PC-3 (cell line): Measurements from ENCODE around the gene KCNK18. TPM values are rescaled to one million over a fixed set of nuclear protein-coding genes. Genes with fewer than 3 reads are reported as not detected.
A peak's percentile ranks its signal among the peaks of the same experiment; 100 is the strongest.

Experiments
- ATAC-seq: fragments of 200-7000 bp; cut with Tn5 transposase; 2 replicates; pipeline ENCODE4 v1.9.1; 2020; ENCODE audit warnings: mild to moderate bottlenecking, moderate library complexity
- BruUV-seq: library from RNA; stranded (reverse); fragments of 400-500 nt; replicated peaks from 2 replicates; lab custom pipeline; 2021; lab: Mats Ljungman, UMichigan
- CTCF ChIA-PET: fragments of 300-600 bp; sonication (Branson Sonifier 250); formaldehyde crosslinking; loops from one replicate; lab custom pipeline; 2022; ENCODE audit warnings: antibody characterized with exemption; lab: Charles Lee
- POLR2A ChIA-PET: fragments of 300-600 bp; sonication (Branson Sonifier 250); formaldehyde crosslinking; loops from one replicate; lab custom pipeline; 2022; ENCODE audit warnings: antibody characterized with exemption; ENCODE audit not compliant: unreplicated experiment; lab: Charles Lee
- DNase-seq: peaks from one replicate; pipeline ENCODE4 v3.0.0-alpha.2; 2015
- H2AFZ ChIP-seq: fragments of 300-600 bp; sonication (generic); 2 replicates; pipeline ENCODE4 v1.6.0; 2016; ENCODE audit warnings: antibody characterized with exemption, low read length
- H3F3A ChIP-seq: fragments of 300-600 bp; sonication (generic); one replicate; pipeline ENCODE4 v1.6.0; 2017; ENCODE audit warnings: antibody characterized with exemption, low read length, control low read depth, mild to moderate bottlenecking; ENCODE audit not compliant: unreplicated experiment
- H3K27ac ChIP-seq: fragments of 300-600 bp; sonication (generic); 2 replicates; pipeline ENCODE4 v1.5.1; 2016; ENCODE audit warnings: mild to moderate bottlenecking, low read length
- H3K27me3 ChIP-seq: fragments of 300-600 bp; sonication (generic); 2 replicates; pipeline ENCODE4 v1.6.1; 2016; ENCODE audit warnings: low read length, mixed read lengths
- H3K36me3 ChIP-seq: fragments of 300-600 bp; sonication (generic); 2 replicates; pipeline ENCODE4 v1.6.1; 2016; ENCODE audit warnings: low read depth, mixed run types, low read length, mixed read lengths
- H3K4me1 ChIP-seq: fragments of 300-600 bp; sonication (generic); 2 replicates; pipeline ENCODE4 v1.5.1; 2016; ENCODE audit warnings: low read length; ENCODE audit not compliant: insufficient read depth
- H3K4me2 ChIP-seq: fragments of 300-600 bp; sonication (generic); 2 replicates; pipeline ENCODE4 v1.6.0; 2016; ENCODE audit warnings: low read length
- H3K4me3 ChIP-seq: fragments of 300-600 bp; sonication (generic); 2 replicates; pipeline ENCODE4 v1.5.1; 2016; ENCODE audit warnings: mild to moderate bottlenecking, low read length, mixed read lengths
- H3K79me2 ChIP-seq: fragments of 300-600 bp; sonication (generic); 2 replicates; pipeline ENCODE4 v1.6.1; 2017; ENCODE audit warnings: low read length, mixed read lengths
- H3K9ac ChIP-seq: fragments of 300-600 bp; sonication (generic); 2 replicates; pipeline ENCODE4 v1.6.0; 2016; ENCODE audit warnings: mild to moderate bottlenecking, low read length
- H3K9me2 ChIP-seq: fragments of 300-600 bp; sonication (generic); replicated peaks from 2 replicates; pipeline ENCODE4 v1.6.1; 2016; ENCODE audit warnings: mixed run types, low read length, mixed read lengths
- H3K9me3 ChIP-seq: fragments of 300-600 bp; sonication (generic); 2 replicates; pipeline ENCODE4 v1.6.1; 2016; ENCODE audit warnings: low read length, mixed read lengths
- H4K20me1 ChIP-seq: fragments of 300-600 bp; sonication (generic); 2 replicates; pipeline ENCODE4 v1.6.1; 2016; ENCODE audit warnings: low read length, mixed read lengths
- EZH2 ChIP-seq: fragments of 300-600 bp; sonication (generic); IDR thresholded peaks from one replicate; pipeline ENCODE4 v1.6.1; 2017; ENCODE audit warnings: antibody characterized with exemption, mild to moderate bottlenecking, low read length; ENCODE audit not compliant: unreplicated experiment
- EZH2phosphoT487 ChIP-seq: fragments of 300-600 bp; sonication (generic); IDR thresholded peaks from 2 replicates; pipeline ENCODE4 v1.6.1; 2018; ENCODE audit warnings: mild to moderate bottlenecking, antibody characterized with exemption, low read length, borderline replicate concordance
- intact Hi-C: fragments of 100-400 bp; cut with micrococcal nuclease; formaldehyde crosslinking; loops from 2 replicates; pipeline ENCODE4 v1.9.0; 2023
- total RNA-seq: library from RNA; depleted of rRNA; stranded (reverse); fragments of >200 nt; gene quantifications from 2 replicates; pipeline ENCODE4 v1.2.3, GENCODE V29; 2014
- TF ChIP-seq, protein P1 (sequence below): fragments of 300-600 bp; sonication (generic); conservative IDR thresholded peaks from 2 replicates; pipeline ENCODE4 v1.5.1; 2017; ENCODE audit warnings: antibody characterized with exemption, low read depth, mild to moderate bottlenecking, low read length

KCNK18 gene
- total RNA-seq, 1 experiment from 2014 or later = not detected

DNA sequence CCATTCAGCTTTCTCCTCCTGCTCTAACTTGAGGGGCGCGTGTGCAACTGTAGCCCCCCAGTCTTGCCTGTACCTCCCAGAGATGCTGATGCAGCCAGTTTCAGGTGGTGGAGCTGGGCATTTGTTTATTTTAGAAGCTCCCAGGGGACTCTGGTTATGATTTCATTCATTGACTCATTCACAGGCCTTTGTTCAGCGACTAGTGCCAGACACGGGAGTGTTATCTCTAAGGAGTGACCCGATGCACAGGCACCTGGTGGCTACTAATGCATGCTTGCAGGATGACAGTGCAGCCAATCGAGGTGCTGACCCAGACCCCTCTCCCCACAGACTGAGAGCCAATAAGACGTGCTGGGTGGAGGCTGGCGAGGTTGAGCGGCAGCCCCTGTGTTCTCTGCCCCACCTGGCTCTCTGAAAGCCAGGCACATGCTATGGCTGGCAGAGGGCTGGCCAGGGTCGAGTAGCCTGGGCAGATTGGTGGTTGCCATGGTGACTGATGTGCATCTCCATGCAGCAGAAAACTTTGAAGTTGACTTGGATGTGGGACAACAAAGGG, 23.9 kb downstream of the KCNK18 start:
- ATAC-seq = peak; percentile 78
- ChIA-PET POLR2A (no interaction called here), CTCF (interaction anchor here (0.5 to 1.0 kb wide), 3 partner anchors 47 to 99 kb away, joined by 3 to 6 read pairs (median 3); no protein-coding TSS in a partner anchor)
- H4K20me1 ChIP-seq = no peaks in the 10 kb centered on the region
- H3K4me3 ChIP-seq = no peak overlapping the region
- peaks cover 12% of the 10 kb centered on the region for H3K4me1 ChIP-seq
- no peak overlapping the region for H3K27ac ChIP-seq
- BruUV-seq = no TSS peak
- no peaks in the 10 kb centered on the region for H3K9me2 ChIP-seq
- no peak for TF ChIP-seq EZH2
- TF ChIP-seq, protein P1, sequence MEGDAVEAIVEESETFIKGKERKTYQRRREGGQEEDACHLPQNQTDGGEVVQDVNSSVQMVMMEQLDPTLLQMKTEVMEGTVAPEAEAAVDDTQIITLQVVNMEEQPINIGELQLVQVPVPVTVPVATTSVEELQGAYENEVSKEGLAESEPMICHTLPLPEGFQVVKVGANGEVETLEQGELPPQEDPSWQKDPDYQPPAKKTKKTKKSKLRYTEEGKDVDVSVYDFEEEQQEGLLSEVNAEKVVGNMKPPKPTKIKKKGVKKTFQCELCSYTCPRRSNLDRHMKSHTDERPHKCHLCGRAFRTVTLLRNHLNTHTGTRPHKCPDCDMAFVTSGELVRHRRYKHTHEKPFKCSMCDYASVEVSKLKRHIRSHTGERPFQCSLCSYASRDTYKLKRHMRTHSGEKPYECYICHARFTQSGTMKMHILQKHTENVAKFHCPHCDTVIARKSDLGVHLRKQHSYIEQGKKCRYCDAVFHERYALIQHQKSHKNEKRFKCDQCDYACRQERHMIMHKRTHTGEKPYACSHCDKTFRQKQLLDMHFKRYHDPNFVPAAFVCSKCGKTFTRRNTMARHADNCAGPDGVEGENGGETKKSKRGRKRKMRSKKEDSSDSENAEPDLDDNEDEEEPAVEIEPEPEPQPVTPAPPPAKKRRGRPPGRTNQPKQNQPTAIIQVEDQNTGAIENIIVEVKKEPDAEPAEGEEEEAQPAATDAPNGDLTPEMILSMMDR = no peak
- no peak for TF ChIP-seq EZH2phosphoT487
- H3K27me3 ChIP-seq = no peaks in the 10 kb centered on the region
- DNase-seq = peak; percentile 77
- no peaks in the 10 kb centered on the region for H3F3A ChIP-seq
- H2AFZ ChIP-seq = 0 out of 2 replicates have a peak overlapping the region, but pooled peaks have one; percentile 22
- H3K9ac ChIP-seq = no peak overlapping the region
- peak overlapping the region; percentile 61 for H3K4me2 ChIP-seq
- intact Hi-C loops = no loop called here
- H3K79me2 ChIP-seq = no peaks in the 10 kb centered on the region
- H3K36me3 ChIP-seq = no peaks in the 10 kb centered on the region
- no peaks in the 10 kb centered on the region for H3K9me3 ChIP-seq

DNA sequence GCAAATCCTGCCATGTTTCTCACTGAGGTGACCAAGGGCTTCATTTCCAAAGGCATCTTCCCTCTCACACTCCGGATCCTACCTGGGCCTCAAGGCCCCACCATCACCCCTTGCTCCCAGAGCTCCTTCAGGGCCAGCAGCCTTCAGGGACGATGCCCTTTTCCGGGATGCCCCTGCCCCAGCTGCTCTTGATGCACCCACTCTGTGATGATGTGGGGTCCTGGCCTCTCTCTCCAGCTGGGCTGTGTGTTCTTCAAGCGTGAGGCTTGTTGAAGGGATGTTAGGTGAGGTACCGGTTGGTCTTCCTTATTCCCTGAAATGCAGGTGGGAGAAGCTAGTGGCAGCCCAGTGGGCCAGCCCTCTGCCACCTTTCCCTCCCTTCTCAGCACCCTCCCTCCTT, 25.3 kb downstream of the KCNK18 start:
- TF ChIP-seq EZH2phosphoT487 (no peak), EZH2 (no peak)
- TF ChIP-seq, protein P1 = no peak
- intact Hi-C loops = no loop called here
- Histone ChIP-seq H3K4me3 (no peak overlapping the region), H3K4me2 (no peak overlapping the region), H3K9ac (no peak overlapping the region), H2AFZ (no peak overlapping the region), H3K9me2 (no peaks in the 10 kb centered on the region), H3F3A (no peaks in the 10 kb centered on the region), H3K27me3 (no peaks in the 10 kb centered on the region), H3K9me3 (no peaks in the 10 kb centered on the region), H3K27ac (no peak overlapping the region), H3K36me3 (no peaks in the 10 kb centered on the region), H3K4me1 (peaks cover 12% of the 10 kb centered on the region), H3K79me2 (no peaks in the 10 kb centered on the region), H4K20me1 (no peaks in the 10 kb centered on the region)
- DNase-seq (no peak), ATAC-seq (no peak)
- no TSS peak for BruUV-seq
- POLR2A ChIA-PET = no interaction called here
- CTCF ChIA-PET = no interaction called here

DNA sequence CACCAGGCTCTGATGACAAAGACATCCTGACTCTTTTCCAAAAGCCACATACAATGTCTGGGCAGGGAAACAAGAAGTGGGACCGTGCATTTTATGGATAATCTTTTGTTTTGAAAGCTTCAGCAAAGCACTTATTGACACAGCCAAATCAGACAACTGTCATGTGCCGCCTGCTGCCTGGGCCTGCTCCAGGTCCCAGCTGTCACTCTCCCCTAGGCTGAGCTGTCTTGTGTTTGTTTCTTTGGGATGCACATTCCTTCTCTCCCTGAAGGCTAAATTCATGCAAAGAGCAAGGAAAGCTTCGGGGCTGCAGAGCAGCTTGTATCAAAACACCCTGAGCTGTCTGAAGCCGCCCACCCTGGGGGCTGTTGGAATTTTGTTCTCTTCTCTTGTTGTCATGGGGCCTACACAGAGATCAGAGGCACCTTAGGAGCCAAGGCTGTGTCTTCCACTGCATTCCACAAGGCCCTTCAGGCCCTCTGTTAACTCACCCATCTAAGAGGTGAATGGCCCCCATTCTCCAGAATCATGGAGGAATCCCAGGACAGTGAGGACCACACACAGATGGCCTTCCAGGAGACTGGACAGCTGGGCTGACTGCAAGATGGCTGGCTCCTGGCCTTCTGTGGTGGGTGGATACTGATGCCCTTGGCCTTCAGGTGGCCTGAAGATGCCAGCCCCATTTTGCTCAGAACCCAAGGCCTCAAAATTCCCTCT, 25.8 kb downstream of the KCNK18 start:
- Histone ChIP-seq H4K20me1 (no peaks in the 10 kb centered on the region), H3K4me3 (no peak overlapping the region), H3K4me2 (no peak overlapping the region), H3K36me3 (no peaks in the 10 kb centered on the region), H3K4me1 (peaks cover 12% of the 10 kb centered on the region), H3K79me2 (no peaks in the 10 kb centered on the region), H3K27ac (no peak overlapping the region), H3F3A (no peaks in the 10 kb centered on the region), H2AFZ (no peak overlapping the region), H3K9me3 (no peaks in the 10 kb centered on the region), H3K9ac (no peak overlapping the region), H3K9me2 (no peaks in the 10 kb centered on the region), H3K27me3 (no peaks in the 10 kb centered on the region)
- no peak for TF ChIP-seq EZH2phosphoT487
- TF ChIP-seq EZH2 = no peak
- TF ChIP-seq, protein P1 = no peak
- BruUV-seq = no TSS peak
- ChIA-PET CTCF (no interaction called here), POLR2A (no interaction called here)
- ATAC-seq (no peak), DNase-seq (peak; percentile 17)
- intact Hi-C loops = no loop called here
